NCI-H69 (cell line): Measurements from ENCODE around the gene VWA7.
A peak's percentile ranks its signal among the peaks of the same experiment; 100 is the strongest.
"Not testable (repeated sequence)": the region's sequence is repeated elsewhere in the genome, so short reads cannot be mapped to it uniquely, and the experiment has no call there.

Experiments
- DNase-seq: peaks from one replicate; lab custom pipeline; 2025; lab: John Stamatoyannopoulos, UW

VWA7 gene

GRCh38 chr6:31776989-31777666 is at the start of gene VWA7:
VWA7 (minus strand) TSS chr6:31777328; CDS start chr6:31776779, 549 bp downstream.
- DNase-seq, result peak; percentile 85

DNA sequence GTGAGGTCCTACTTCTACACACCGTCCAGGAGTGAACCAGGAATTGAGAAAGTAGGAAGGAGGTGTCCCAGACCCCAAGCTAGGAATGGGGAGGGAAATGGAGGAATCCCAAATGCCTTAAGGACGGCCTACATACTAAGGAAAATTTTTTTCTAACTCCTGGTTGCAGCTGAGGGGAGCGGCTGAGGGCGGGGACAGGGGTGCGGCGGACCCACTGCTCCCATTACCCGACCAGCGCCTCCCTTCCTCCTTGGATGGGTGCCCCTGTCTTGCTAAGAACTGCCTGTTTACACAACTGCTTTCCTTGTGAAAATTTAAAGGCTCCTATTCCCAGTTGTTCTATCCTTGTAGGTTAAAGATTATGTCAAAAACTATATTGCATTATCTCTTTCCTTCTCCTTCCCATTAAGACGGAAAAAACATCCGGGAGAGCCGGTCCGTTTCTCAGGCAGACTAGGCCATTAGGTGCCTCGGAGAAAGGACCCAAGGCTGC is 49.7 kb upstream of the VWA7 start:
- peak; percentile 87 for DNase-seq

DNA sequence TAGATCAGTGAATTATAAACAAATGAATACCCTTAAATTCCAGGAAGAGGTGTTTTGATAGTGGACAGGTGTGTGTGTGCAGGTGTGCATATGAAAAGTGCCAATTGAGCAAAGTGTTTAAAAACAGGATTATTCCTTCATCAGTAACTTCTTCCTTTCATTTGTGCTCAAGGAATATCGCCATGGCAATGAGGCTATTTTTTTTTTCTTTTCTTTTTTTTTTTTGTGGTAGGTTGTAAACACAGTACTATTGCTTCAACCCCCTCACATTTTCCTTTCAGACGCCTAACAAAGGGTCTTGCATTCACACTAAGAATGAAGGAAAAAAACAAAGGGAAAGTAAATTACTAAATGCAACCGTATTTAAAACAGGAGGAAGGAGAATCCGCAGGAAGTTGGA is 48.4 kb upstream of the VWA7 start:
- no peak for DNase-seq

- DNase-seq, result not testable (repeated sequence)
Measured at GRCh38 chr6:31823592-31824196, 46.6 kb upstream of the VWA7 start.

DNA sequence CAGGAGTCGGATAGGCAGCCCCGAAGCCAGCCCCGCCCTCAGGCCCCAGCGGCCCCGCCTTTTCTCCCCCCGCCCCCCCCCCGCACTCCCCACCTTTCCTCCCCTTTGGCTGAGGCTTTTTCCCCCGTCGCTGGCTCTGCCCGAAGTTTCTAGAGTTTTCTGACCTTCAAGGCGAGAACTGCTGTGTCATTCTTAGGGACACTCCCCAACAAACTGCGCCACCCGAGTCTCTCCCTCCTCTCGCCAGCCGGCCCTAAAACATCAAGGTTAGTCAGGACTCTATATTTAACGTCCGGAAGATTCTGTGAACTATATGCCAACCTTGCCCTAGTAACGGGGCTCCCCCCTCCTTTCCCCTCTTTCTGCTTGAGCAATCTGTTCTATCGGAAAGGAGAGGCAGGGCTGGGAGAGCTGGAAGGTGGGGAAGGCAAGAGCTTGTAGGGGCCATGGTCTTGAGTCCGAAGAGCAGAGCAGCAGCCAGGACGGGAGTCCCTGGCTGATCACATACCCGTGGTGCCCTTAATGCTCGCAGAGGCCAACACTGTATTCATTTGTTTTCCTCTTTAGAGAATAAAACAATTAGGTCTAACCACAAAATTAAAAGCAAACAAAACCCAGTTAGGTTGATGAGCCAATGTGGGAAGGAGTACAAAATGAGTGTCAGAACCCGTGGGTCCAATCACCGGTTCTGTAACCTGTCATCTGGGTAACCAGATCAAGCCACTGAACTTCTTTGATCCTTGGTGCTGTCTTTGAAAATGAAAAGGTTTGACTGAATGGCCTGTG is 45.1 kb upstream of the VWA7 start:
- DNase-seq, result peak; percentile 80

DNA sequence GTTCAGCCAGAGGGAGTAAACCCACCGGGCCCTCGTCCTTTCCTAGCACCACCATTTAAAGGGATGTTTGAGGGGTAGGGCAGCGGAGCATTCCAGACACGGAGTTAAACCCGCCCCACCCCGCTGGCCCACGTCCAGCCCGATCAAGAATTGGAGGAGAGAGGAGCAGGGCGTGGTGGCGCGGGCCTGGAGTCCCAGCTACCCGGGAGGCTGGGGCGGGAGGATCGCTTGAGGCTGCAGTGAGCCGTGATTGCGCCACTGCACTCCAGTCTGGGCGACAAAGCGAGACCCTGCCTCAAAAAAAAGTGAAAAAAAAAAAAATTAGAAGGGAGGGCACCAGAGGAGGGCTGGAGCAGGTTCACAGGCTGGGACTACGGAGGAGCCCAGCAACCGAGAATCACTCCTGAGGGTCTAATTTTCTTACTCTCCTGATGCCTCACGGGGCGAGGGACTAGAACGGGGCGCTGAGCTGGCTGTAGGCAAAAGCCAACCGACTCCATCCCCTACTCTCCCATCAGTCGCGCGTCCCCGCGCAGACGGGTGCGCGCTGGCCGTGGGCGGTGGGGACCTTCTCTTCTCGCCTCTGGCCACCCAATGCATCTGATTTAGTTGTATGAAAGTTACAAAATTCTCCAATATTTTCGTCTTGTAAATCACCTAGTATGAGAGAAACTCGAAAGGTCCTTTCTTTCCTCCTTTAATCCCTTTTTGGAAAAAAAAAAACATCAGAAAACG is 44.3 kb upstream of the VWA7 start:
- DNase-seq, result peak; percentile 86

DNA sequence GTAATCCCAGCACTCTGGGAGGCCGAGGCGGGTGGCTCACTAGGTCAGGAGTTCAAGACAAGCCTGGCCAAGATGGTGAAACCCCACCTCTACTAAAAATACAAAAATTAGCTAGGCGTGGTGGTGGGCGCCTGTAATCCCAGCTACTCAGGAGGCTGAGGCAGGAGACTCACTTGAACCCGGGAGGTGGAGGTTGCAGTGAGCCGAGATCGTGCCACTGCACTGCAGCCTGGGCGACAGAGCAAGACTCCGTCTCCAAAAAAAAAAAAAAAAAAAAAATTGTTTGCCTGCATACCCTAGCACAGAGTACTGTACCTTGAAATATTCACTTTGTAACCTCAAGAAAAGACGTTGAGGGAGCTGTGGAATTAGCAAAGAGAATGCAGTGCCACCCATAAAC is 43.3 kb upstream of the VWA7 start:
- not testable (repeated sequence) for DNase-seq

DNA sequence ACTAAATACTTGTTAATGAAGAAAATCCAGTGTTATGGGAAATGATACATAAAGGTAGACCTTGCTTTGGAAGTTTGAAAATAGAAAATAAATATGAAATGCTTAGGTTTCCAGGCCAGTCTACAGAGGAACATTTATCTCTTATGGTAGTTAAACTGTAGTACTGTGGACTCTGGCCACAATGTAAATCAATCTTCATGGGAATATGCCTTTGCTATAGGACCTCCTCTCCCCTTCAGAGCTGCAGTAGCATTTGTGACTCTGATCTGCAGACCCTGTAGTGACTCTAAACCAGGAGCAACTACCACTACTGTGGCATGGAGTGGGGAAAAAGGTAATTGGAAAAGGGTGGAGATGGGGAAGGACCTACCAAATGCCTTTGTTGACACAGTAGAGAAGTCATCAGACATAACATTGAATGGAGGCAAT is 42.8 kb upstream of the VWA7 start:
- peak; percentile 33 for DNase-seq

GRCh38 chr6:31817929-31818511 is 40.9 kb upstream of the VWA7 start:
- peak; percentile 29 for DNase-seq

- DNase-seq, result not testable (repeated sequence)
Measured at GRCh38 chr6:31817133-31817928, 40.2 kb upstream of the VWA7 start.

- peak; percentile 100 for DNase-seq
Measured at GRCh38 chr6:31815025-31815838, 38.1 kb upstream of the VWA7 start, which contains the start of the genes HSPA1A and HSPA1L. HSPA1A (plus strand) TSS chr6:31815543; CDS start chr6:31815757, 214 bp downstream. HSPA1L (minus strand) TSS chr6:31815283; CDS start chr6:31811972, 3,311 bp downstream.

DNA sequence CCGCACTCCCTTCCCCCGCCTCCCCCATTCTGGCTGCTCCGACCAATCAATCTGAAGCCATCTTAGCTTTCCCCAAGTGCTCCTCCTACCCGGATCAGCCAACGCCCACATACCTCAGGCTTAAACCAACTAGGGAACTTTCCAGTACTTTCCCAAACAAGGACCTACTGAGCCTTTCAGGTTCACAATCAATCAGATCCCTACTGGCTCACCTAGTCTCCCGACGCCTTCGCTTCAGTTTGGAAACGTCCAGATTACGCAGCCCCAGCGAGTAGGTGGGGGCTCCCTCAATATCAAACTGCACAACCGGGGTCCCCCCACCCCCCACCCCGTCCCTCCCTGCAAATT is 37.5 kb upstream of the VWA7 start:
- DNase-seq, result peak; percentile 99

- DNase-seq, result no peak
Measured at GRCh38 chr6:31813465-31813849, 36.3 kb upstream of the VWA7 start.

DNA sequence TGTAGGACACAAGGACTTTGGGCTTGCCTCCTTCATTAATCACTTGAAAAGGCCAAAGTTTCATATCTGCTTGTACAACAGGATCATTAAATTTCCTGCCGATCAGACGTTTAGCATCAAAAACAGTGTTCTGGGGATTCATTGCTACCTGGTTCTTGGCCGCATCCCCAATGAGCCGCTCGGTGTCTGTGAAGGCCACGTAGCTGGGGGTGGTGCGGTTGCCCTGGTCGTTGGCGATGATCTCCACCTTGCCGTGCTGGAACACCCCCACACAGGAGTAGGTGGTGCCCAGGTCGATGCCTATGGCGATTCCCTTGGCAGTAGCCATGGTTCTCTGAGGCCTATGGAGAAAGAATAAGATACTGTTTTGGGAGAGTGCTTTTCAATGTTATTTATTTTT is 34.5 kb upstream of the VWA7 start:
- no peak for DNase-seq

- not testable (repeated sequence) for DNase-seq
Measured at GRCh38 chr6:31808599-31808998, 31.5 kb upstream of the VWA7 start.

GRCh38 chr6:31806470-31807272 is 29.5 kb upstream of the VWA7 start, which contains the start of gene LSM2:
LSM2 (minus strand) TSS chr6:31806966; CDS start chr6:31806757, 209 bp downstream.
- peak; percentile 98 for DNase-seq

DNA sequence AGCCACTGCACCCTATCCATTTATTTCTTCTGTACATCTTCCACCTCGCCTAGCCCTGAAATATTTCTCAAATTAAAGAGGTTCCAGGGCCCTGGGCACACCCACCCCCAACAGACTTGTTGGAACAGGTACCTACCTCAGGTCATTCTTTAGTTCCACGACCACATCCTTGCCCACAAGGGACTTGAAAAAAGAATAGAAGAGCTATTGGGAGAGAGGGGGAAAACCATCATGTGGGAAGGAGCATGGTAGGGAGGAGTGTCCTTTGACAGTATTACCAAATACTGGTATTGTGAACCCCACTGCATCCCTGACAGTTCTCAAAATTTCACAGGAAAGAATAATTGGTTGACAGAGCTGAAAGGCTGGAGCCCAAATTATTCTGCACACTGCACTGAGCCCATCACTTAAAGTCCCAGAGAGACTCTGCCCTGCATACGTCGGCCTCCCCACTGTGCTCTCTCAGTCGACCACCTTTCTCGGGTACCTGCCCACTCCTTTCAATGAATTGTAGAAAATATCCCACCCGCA is 28.9 kb upstream of the VWA7 start:
- peak; percentile 45 for DNase-seq
